ENCODE data around the gene TMA7B. TPM values are rescaled to one million over a fixed set of nuclear protein-coding genes. Genes with fewer than 3 reads are reported as not detected.

Gene TMA7B
- total RNA-seq, 1 donor from 2014 or later = not detected

GRCh38 chr22:39994566-39995392 lies 34.6 kb downstream of the TMA7B start, which contains the start of gene FAM83F:
TSS of gene FAM83F (plus strand) at chr22:39994954. CDS start at chr22:39995043, 89 bp downstream.
- TF ChIP-seq, protein P1, sequence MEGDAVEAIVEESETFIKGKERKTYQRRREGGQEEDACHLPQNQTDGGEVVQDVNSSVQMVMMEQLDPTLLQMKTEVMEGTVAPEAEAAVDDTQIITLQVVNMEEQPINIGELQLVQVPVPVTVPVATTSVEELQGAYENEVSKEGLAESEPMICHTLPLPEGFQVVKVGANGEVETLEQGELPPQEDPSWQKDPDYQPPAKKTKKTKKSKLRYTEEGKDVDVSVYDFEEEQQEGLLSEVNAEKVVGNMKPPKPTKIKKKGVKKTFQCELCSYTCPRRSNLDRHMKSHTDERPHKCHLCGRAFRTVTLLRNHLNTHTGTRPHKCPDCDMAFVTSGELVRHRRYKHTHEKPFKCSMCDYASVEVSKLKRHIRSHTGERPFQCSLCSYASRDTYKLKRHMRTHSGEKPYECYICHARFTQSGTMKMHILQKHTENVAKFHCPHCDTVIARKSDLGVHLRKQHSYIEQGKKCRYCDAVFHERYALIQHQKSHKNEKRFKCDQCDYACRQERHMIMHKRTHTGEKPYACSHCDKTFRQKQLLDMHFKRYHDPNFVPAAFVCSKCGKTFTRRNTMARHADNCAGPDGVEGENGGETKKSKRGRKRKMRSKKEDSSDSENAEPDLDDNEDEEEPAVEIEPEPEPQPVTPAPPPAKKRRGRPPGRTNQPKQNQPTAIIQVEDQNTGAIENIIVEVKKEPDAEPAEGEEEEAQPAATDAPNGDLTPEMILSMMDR (conservative IDR thresholded peaks at IDR 0.05) = no peak
- Mint-ChIP-seq H3K27me3 (peaks cover 41% of the 10 kb centered on the region), H3K9me3 (no peaks in the 10 kb centered on the region), H3K4me1 (ENCODE audit: unreplicated experiment) (peaks cover 50% of the 10 kb centered on the region), H3K27ac (peak within 1 kb of the TSS; percentile 94), H3K4me3 (peak within 1 kb of the TSS; percentile 84), H3K36me3 (no peaks in the 10 kb centered on the region)
- no peak for DNase-seq (ENCODE audit: extremely low spot score, unreplicated experiment)

DNA sequence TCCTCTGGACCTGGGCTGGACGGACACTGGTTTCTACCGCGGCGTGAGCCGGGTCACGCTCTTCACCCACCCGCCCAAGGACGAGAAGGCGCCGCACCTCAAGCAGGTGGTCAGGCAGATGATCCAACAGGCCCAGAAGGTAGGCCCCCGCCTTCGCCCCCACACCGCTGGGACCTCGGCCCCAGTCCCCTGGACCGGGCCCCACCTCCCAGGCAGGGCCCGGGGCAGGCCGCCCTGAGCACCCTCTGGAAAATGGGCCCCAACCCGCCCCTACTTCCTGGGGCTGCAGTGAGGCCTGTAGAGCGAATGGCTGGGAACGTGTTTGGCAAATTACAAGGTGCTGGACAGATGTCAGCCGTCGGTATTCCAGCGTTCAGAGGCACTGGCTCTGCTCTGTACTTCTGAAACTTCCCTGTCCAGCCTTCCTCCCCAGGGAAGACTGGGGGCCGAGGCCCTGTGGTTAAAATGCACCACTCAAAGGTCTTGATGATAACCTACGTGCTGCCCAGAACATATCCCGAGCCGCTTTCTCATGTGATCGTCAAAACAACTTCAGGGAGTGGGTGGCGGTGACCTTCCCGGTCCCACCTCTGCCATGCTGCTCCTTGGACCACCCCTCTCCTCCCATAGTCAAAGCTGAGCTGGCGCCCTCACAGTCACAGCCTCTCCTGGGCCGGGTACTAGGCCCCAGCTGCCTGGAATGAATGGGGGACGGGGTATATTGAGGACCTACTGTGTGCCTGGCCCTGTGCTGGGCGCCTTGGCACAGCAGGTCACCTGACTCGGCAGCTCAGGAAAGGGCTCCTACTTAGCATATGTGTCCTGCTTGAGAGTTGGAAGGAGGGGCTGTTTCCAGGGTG lies 35.4 kb downstream of the TMA7B start:
- peak overlapping the region; percentile 84 for H3K4me3 Mint-ChIP-seq
- peaks cover 55% of the 10 kb centered on the region for H3K4me1 Mint-ChIP-seq (ENCODE audit: unreplicated experiment)
- DNase-seq (ENCODE audit: extremely low spot score, unreplicated experiment) = no peak
- peaks cover 41% of the 10 kb centered on the region for H3K27me3 Mint-ChIP-seq
- H3K36me3 Mint-ChIP-seq = no peaks in the 10 kb centered on the region
- TF ChIP-seq, protein P1 (conservative IDR thresholded peaks at IDR 0.05) = no peak
- no peaks in the 10 kb centered on the region for H3K9me3 Mint-ChIP-seq
- peak overlapping the region; percentile 94 for H3K27ac Mint-ChIP-seq

GRCh38 chr22:39996732-39997131 lies 36.5 kb downstream of the TMA7B start:
- H3K9me3 Mint-ChIP-seq = no peaks in the 10 kb centered on the region
- H3K27me3 Mint-ChIP-seq = peaks cover 36% of the 10 kb centered on the region
- peak overlapping the region; percentile 84 for H3K4me3 Mint-ChIP-seq
- no peaks in the 10 kb centered on the region for H3K36me3 Mint-ChIP-seq
- peak overlapping the region; percentile 94 for H3K27ac Mint-ChIP-seq
- TF ChIP-seq, protein P1 (conservative IDR thresholded peaks at IDR 0.05) = no peak
- DNase-seq (ENCODE audit: extremely low spot score, unreplicated experiment) = no peak
- H3K4me1 Mint-ChIP-seq (ENCODE audit: unreplicated experiment) = peaks cover 57% of the 10 kb centered on the region

DNA sequence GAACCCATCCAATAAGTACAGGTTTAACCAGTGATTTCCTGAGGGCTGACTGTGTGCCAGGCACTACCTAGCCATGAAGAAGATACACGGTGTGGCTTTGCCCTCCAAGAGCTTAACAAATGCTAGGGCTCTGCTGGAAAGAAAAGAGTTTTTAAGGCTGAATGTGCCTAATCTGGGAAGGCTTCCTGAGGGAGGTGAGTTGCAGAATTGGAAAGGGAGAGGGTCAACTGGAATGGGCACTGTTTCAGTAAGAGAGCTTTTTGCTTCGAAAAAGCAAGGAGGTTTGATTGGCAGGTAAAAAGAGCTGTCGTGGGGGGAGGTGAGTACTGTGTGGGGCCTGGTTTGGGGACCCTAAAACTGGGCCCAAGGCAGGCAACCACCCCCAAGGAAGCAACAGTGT lies 37.2 kb downstream of the TMA7B start:
- no peaks in the 10 kb centered on the region for H3K36me3 Mint-ChIP-seq
- H3K4me1 Mint-ChIP-seq (ENCODE audit: unreplicated experiment) = peaks cover 64% of the 10 kb centered on the region
- no peaks in the 10 kb centered on the region for H3K9me3 Mint-ChIP-seq

More for the DNA sequence above, 37.2 kb downstream of the TMA7B start:
- Mint-ChIP-seq H3K4me3 (peak overlapping the region; percentile 84), H3K27ac (peak overlapping the region; percentile 94), H3K27me3 (peaks cover 30% of the 10 kb centered on the region)
- DNase-seq (ENCODE audit: extremely low spot score, unreplicated experiment) = no peak
- TF ChIP-seq, protein P1 (conservative IDR thresholded peaks at IDR 0.05) = no peak
